Neural cell (in vitro differentiated cells): Measurements from ENCODE around the gene PAK5. TPM values are rescaled to one million over a fixed set of nuclear protein-coding genes. Genes with fewer than 3 reads are reported as not detected.

Experiments
- H2AFZ ChIP-seq: fragments of 200-600, 300-800 bp; sonication (generic), shearing (Covaris generic); 2 replicates; pipeline ENCODE4 v1.6.0; 2014; ENCODE audit warnings: low read depth, mild to moderate bottlenecking, antibody characterized with exemption, low read length, moderate library complexity
- H3F3A ChIP-seq: fragments of 200-600 bp; shearing (Covaris generic); 2 replicates; pipeline ENCODE4 v1.6.1; 2016; ENCODE audit warnings: mild to moderate bottlenecking, moderate library complexity, mixed read lengths, antibody characterized with exemption, low read length; ENCODE audit not compliant: insufficient read depth, poor library complexity, severe bottlenecking
- H3K27ac ChIP-seq: fragments of 200-600, 300-800 bp; sonication (generic), shearing (Covaris generic); 2 replicates; pipeline ENCODE4 v1.5.1; 2014; ENCODE audit warnings: mild to moderate bottlenecking, low read length, moderate library complexity
- H3K27me3 ChIP-seq: fragments of 300-800, 200-600 bp; sonication (generic), shearing (Covaris generic); 2 replicates; pipeline ENCODE4 v1.6.0; 2014; ENCODE audit warnings: mild to moderate bottlenecking, low read depth, low read length, moderate library complexity; ENCODE audit not compliant: insufficient read depth
- H3K36me3 ChIP-seq: fragments of 300-800, 200-600 bp; sonication (generic), shearing (Covaris generic); 2 replicates; pipeline ENCODE4 v1.5.1; 2014; ENCODE audit warnings: mild to moderate bottlenecking, antibody characterized with exemption, low read length, moderate library complexity; ENCODE audit not compliant: insufficient read depth
- H3K4me2 ChIP-seq: fragments of 300-800, 200-600 bp; sonication (generic), shearing (Covaris generic); 2 replicates; pipeline ENCODE4 v1.6.0; 2014; ENCODE audit warnings: mild to moderate bottlenecking, low read length
- H3K4me3 ChIP-seq: fragments of 300-800, 200-600 bp; sonication (generic), shearing (Covaris generic); 2 replicates; pipeline ENCODE4 v1.5.1; 2014; ENCODE audit warnings: mild to moderate bottlenecking, low read length, moderate library complexity
- H3K79me2 ChIP-seq: fragments of 200-600 bp; shearing (Covaris generic); replicated peaks from 2 replicates; pipeline ENCODE4 v1.6.0; 2014; ENCODE audit warnings: mild to moderate bottlenecking, low read length, moderate library complexity; ENCODE audit not compliant: insufficient read depth
- H3K9ac ChIP-seq: fragments of 300-800, 200-600 bp; sonication (generic), shearing (Covaris generic); 2 replicates; pipeline ENCODE4 v1.6.1; 2016; ENCODE audit warnings: mild to moderate bottlenecking, low read length, mixed read lengths
- H3K9me2 ChIP-seq: fragments of 200-600 bp; shearing (Covaris generic); 2 replicates; pipeline ENCODE4 v1.6.1; 2016; ENCODE audit warnings: mild to moderate bottlenecking, low read length, mixed read lengths; ENCODE audit not compliant: insufficient read depth
- H3K9me3 ChIP-seq: fragments of 200-600, 300-800 bp; sonication (generic), shearing (Covaris generic); 2 replicates; pipeline ENCODE4 v1.6.1; 2016; ENCODE audit warnings: mild to moderate bottlenecking, mixed run types, low read length, moderate library complexity, mixed read lengths
- H4K20me1 ChIP-seq: fragments of 200-600 bp; shearing (Covaris generic); 2 replicates; pipeline ENCODE4 v1.6.1; 2016; ENCODE audit warnings: mild to moderate bottlenecking, mixed run types; ENCODE audit not compliant: insufficient read depth
- EP300 ChIP-seq: fragments of 450-650 bp; conservative IDR thresholded peaks from 2 replicates; pipeline ENCODE4 v1.6.1; 2014; ENCODE audit warnings: antibody characterized with exemption, mild to moderate bottlenecking, moderate library complexity; ENCODE audit not compliant: poor library complexity, severe bottlenecking
- EZH2 ChIP-seq: fragments of 200-600, 300-800 bp; shearing (Covaris generic), sonication (generic); IDR thresholded peaks from 2 replicates; pipeline ENCODE4 v1.6.1; 2014; ENCODE audit warnings: antibody characterized with exemption, low read length, borderline replicate concordance, mild to moderate bottlenecking; ENCODE audit not compliant: insufficient read depth, poor library complexity, severe bottlenecking
- MXI1 ChIP-seq: fragments of 450-650 bp; conservative IDR thresholded peaks from 2 replicates; pipeline ENCODE4 v1.6.1; 2014; ENCODE audit warnings: antibody characterized with exemption, mild to moderate bottlenecking; ENCODE audit not compliant: poor library complexity, severe bottlenecking
- POLR2AphosphoS5 ChIP-seq: IDR thresholded peaks from 2 replicates; pipeline ENCODE4 v1.6.1; 2012
- RAD21 ChIP-seq: fragments of 450-650 bp; conservative IDR thresholded peaks from 2 replicates; pipeline ENCODE4 v1.6.1; 2014; ENCODE audit warnings: antibody characterized with exemption, mild to moderate bottlenecking, moderate library complexity
- SMC3 ChIP-seq: fragments of 450-650 bp; conservative IDR thresholded peaks from 2 replicates; pipeline ENCODE4 v1.6.1; 2014; ENCODE audit warnings: antibody characterized with exemption, mild to moderate bottlenecking, moderate library complexity; ENCODE audit not compliant: poor library complexity
- TAF1 ChIP-seq: IDR thresholded peaks from 2 replicates; pipeline ENCODE4 v1.6.1; 2012; ENCODE audit warnings: low read depth
- polyA plus RNA-seq: library from polyadenylated mRNA; depleted of rRNA; stranded (reverse); fragments of >200 nt; gene quantifications from 2 replicates; pipeline ENCODE4 v1.2.3, GENCODE V29; 2014
- TF ChIP-seq, protein P1 (sequence below): fragments of 450-650 bp; IDR thresholded peaks from 2 replicates; pipeline ENCODE4 v1.5.1; 2014; ENCODE audit warnings: antibody characterized with exemption, mild to moderate bottlenecking, moderate library complexity; ENCODE audit not compliant: poor library complexity, severe bottlenecking
- TF ChIP-seq, protein P2 (sequence below): IDR thresholded peaks from 2 replicates; pipeline ENCODE4 v1.6.1; 2012; ENCODE audit warnings: borderline replicate concordance

Gene PAK5
- polyA plus RNA-seq, 1 donor from 2014 or later: 48.3 TPM

DNA sequence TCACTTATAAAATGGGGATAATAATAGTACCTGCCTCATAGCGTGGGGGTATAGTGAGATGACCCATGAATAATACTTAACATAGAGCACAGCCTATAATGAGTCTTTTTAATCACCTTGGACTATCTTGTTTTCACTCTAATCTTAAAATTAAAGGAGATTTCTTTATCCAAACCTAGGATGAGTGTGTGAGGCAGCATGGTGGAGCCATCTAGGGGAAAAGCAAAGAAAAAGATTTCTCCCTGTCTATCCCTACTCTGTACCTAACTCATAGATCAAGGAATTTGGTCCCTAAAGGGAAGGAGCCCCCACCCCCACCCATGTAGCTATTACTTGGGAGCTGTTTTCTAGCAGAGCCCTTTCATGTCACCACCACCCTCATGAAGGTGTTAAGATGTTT, 45.2 kb upstream of the PAK5 start:
- no peak overlapping the region for H3K4me2 ChIP-seq
- no peaks in the 10 kb centered on the region for H3F3A ChIP-seq
- H3K36me3 ChIP-seq: no peaks in the 10 kb centered on the region
- H3K79me2 ChIP-seq: no peaks in the 10 kb centered on the region
- no peaks in the 10 kb centered on the region for H4K20me1 ChIP-seq
- no peak overlapping the region for H2AFZ ChIP-seq
- no peak overlapping the region for H3K9ac ChIP-seq
- H3K9me2 ChIP-seq: no peaks in the 10 kb centered on the region
- TF ChIP-seq SMC3: peak; percentile 56
- TF ChIP-seq MXI1: no peak
- TF ChIP-seq, protein P1, sequence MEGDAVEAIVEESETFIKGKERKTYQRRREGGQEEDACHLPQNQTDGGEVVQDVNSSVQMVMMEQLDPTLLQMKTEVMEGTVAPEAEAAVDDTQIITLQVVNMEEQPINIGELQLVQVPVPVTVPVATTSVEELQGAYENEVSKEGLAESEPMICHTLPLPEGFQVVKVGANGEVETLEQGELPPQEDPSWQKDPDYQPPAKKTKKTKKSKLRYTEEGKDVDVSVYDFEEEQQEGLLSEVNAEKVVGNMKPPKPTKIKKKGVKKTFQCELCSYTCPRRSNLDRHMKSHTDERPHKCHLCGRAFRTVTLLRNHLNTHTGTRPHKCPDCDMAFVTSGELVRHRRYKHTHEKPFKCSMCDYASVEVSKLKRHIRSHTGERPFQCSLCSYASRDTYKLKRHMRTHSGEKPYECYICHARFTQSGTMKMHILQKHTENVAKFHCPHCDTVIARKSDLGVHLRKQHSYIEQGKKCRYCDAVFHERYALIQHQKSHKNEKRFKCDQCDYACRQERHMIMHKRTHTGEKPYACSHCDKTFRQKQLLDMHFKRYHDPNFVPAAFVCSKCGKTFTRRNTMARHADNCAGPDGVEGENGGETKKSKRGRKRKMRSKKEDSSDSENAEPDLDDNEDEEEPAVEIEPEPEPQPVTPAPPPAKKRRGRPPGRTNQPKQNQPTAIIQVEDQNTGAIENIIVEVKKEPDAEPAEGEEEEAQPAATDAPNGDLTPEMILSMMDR: peak; percentile 50
- TF ChIP-seq, protein P2, sequence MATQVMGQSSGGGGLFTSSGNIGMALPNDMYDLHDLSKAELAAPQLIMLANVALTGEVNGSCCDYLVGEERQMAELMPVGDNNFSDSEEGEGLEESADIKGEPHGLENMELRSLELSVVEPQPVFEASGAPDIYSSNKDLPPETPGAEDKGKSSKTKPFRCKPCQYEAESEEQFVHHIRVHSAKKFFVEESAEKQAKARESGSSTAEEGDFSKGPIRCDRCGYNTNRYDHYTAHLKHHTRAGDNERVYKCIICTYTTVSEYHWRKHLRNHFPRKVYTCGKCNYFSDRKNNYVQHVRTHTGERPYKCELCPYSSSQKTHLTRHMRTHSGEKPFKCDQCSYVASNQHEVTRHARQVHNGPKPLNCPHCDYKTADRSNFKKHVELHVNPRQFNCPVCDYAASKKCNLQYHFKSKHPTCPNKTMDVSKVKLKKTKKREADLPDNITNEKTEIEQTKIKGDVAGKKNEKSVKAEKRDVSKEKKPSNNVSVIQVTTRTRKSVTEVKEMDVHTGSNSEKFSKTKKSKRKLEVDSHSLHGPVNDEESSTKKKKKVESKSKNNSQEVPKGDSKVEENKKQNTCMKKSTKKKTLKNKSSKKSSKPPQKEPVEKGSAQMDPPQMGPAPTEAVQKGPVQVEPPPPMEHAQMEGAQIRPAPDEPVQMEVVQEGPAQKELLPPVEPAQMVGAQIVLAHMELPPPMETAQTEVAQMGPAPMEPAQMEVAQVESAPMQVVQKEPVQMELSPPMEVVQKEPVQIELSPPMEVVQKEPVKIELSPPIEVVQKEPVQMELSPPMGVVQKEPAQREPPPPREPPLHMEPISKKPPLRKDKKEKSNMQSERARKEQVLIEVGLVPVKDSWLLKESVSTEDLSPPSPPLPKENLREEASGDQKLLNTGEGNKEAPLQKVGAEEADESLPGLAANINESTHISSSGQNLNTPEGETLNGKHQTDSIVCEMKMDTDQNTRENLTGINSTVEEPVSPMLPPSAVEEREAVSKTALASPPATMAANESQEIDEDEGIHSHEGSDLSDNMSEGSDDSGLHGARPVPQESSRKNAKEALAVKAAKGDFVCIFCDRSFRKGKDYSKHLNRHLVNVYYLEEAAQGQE: no peak
- no peak for TF ChIP-seq EZH2
- no peak for TF ChIP-seq TAF1
- TF ChIP-seq POLR2AphosphoS5: no peak
- peak; percentile 42 for TF ChIP-seq RAD21
- TF ChIP-seq EP300: no peak
- H3K4me3 ChIP-seq: no peak overlapping the region
- H3K27ac ChIP-seq: no peak overlapping the region
- H3K9me3 ChIP-seq: no peaks in the 10 kb centered on the region
- H3K27me3 ChIP-seq: no peaks in the 10 kb centered on the region

DNA sequence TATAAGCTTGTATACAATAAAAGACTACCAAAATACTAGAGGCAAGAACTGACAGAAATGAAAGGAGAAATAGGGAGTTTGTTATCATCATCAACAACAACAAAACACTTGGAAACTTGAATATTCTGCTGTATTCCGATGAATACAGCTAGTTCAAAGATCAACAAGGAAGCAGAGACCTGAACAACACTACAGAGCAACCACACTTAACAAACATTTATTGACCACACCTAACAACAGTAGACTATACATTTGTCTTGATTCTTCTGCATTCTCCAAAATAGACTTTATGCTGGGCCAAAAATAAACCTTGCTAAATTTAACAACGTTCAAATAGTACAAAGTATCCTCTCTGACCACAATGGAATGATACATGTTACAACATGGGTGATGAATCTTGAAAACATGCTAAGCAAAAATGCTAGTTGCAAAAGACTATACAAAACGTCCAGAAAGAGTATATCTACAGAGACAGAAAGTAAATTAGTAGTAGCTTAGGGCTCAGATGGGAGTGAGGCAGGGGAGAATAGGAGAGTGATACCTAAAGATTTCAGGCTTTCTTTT, 39.1 kb upstream of the PAK5 start:
- H3F3A ChIP-seq: no peaks in the 10 kb centered on the region
- H4K20me1 ChIP-seq: no peaks in the 10 kb centered on the region
- H3K79me2 ChIP-seq: no peaks in the 10 kb centered on the region
- no peak overlapping the region for H3K4me3 ChIP-seq
- H3K9me2 ChIP-seq: no peaks in the 10 kb centered on the region
- H2AFZ ChIP-seq: no peak overlapping the region
- H3K27ac ChIP-seq: no peak overlapping the region
- no peaks in the 10 kb centered on the region for H3K36me3 ChIP-seq
- H3K27me3 ChIP-seq: no peaks in the 10 kb centered on the region
- H3K9ac ChIP-seq: no peak overlapping the region
- no peaks in the 10 kb centered on the region for H3K9me3 ChIP-seq
- H3K4me2 ChIP-seq: no peak overlapping the region
- TF ChIP-seq, protein P1: no peak
- TF ChIP-seq EZH2 (no peak), SMC3 (no peak), POLR2AphosphoS5 (no peak), MXI1 (no peak), RAD21 (no peak), TAF1 (no peak), EP300 (no peak)
- TF ChIP-seq, protein P2: no peak
